A549 (cell line): ENCODE data around the gene GTF2IRD1.

Experiments
- BHLHE40 ChIP-seq: IDR thresholded peaks from 2 replicates; pipeline ENCODE4 v1.6.1; 2012; ENCODE audit warnings: low read depth, low read length, inconsistent platforms
- CEBPB ChIP-seq, 2 experiments: fragments of >200 bp in 1 of 2; sonication (Bioruptor Twin) in 1 of 2; formaldehyde crosslinking in 1 of 2; IDR thresholded peaks; 2 replicates each; pipeline ENCODE4 v1.6.1; 2012 to 2016
- CTCF ChIP-seq: fragments of >200 bp; sonication (Bioruptor Twin); formaldehyde crosslinking; IDR thresholded peaks from 3 replicates; pipeline ENCODE4 v1.5.1; 2016
- GATA3 ChIP-seq: IDR thresholded peaks from 2 replicates; pipeline ENCODE4 v1.6.1; 2012; ENCODE audit warnings: borderline replicate concordance
- POLR2A ChIP-seq: IDR thresholded peaks from 2 replicates; pipeline ENCODE4 v1.6.1; 2012; ENCODE audit warnings: mild to moderate bottlenecking, low read length

GRCh38 chr7:74475243-74475986 lies 21.7 kb downstream of the GTF2IRD1 start:
- TF ChIP-seq POLR2A (no peak), GATA3 (no peak), CEBPB (IDR thresholded peaks at IDR 0.05) (no peak), CTCF (no peak), BHLHE40 (no peak)
